LNCAP (cell line): Measurements from ENCODE around the gene TMEM164.

Experiments
- CTCF ChIP-seq: fragments of 450-650 bp; IDR thresholded peaks from 2 replicates; pipeline ENCODE4 v1.5.1; 2017; ENCODE audit warnings: mild to moderate bottlenecking

TMEM164 gene

DNA sequence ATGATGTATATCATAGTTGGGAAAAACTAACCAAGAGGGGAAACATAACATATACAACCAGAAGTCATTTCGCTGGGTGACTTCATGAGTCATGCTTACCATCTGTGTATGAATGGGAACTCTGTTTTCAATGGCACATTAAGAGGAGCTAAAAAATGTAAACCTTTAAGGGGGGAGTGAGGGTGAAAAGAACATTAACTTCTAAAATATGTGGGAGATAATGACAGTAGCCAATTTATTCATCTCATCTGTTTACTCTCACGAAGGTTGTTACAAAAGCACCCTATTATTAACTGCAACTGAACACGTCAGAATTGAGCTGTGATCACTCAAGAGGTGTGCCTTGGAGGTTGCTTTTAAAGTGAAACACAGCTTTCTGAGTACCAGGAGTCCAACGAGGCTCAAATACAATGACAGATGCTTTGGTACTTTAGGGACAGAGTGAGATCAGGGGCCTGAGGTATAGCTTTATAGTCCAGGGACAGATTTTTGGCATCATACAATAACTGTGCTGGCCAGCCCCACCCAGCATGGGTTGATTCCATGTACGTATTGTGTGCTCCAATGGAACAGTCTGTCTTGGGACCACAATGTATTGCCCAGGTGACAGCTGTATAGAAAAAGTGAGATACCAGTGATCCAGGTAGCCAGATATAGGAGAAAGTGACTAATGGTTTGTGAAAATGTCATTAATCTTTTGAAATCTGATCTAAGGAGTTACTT is 207.7 kb downstream of the TMEM164 start:
- no peak for TF ChIP-seq CTCF

DNA sequence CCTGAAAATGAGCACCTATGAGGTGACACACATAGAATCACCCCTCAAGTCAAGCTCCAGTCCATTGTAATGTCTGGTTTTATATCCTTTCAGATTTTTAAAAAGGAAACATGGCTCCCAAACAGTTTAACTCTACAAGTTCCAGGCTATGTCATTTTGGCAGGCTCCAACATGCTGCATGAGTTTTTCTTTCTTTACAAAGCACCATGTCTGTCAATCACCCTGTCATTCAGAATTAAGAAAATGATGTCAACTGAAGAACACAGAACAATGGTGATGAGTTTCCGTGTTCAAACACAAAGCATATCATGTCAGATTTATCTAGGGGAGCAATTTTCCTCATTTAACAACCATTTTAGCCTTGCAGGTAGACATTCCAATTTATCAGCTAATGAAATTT is 208.4 kb downstream of the TMEM164 start:
- TF ChIP-seq CTCF, result no peak

- TF ChIP-seq CTCF, result no peak
Observed at GRCh38 chrX:110212299-110212698, 209.4 kb downstream of the TMEM164 start.

- no peak for TF ChIP-seq CTCF
Observed at GRCh38 chrX:110213183-110213582, 210.3 kb downstream of the TMEM164 start.

GRCh38 chrX:110214684-110215083 is 211.8 kb downstream of the TMEM164 start:
- TF ChIP-seq CTCF, result no peak

DNA sequence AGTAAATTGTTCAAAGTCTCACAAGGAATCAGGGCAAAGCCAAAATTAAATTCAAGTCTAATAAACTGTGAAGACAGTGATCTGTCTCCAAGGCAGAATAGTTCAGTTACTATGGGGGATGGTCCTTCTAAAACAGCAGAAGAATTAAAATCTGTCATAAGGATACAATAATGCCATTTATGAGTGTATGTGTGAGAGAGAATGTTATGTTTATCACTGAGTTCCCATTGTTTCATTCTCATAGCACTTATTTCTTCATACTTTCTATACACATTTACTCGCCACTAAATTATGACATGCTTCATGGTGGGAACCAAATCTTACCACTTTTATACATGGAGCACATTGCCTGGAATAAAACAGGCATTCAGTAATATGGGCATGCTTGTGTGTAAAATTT is 212.5 kb downstream of the TMEM164 start:
- TF ChIP-seq CTCF, result no peak

GRCh38 chrX:110216027-110216426 is 213.1 kb downstream of the TMEM164 start:
- no peak for TF ChIP-seq CTCF

GRCh38 chrX:110218591-110218990 is 215.7 kb downstream of the TMEM164 start:
- TF ChIP-seq CTCF, result no peak
